Breast epithelium (tissue), 3 donors: ENCODE measurements around the gene MAML3.

Experiments used
- CTCF ChIP-seq, 3 donors: fragments of 450-650 bp; IDR thresholded peaks; one replicate each; pipeline ENCODE4 v1.5.1; 2016 to 2017; ENCODE audit warnings: antibody characterized with exemption in 3 of 3, mild to moderate bottlenecking in 3 of 3, moderate library complexity in 3 of 3
- POLR2AphosphoS5 ChIP-seq, 3 donors: sonication (generic); formaldehyde crosslinking; IDR thresholded peaks; one replicate each; pipeline ENCODE4 v1.6.1; 2017; ENCODE audit warnings: antibody characterized with exemption in 3 of 3

GRCh38 chr4:139972305-139972704 lies 181.7 kb downstream of the MAML3 start:
- no peak for TF ChIP-seq CTCF (IDR thresholded peaks at IDR 0.05)
- no peak for TF ChIP-seq POLR2AphosphoS5 (IDR thresholded peaks at IDR 0.05)
